ENCODE measurements around the gene MYRIP. TPM values are rescaled to one million over a fixed set of nuclear protein-coding genes. Genes with fewer than 3 reads are reported as not detected.
"Not testable (repeated sequence)": the region's sequence is repeated elsewhere in the genome, so short reads cannot be mapped to it uniquely, and the experiment has no call there.

Gene MYRIP
- total RNA-seq, 1 experiment from 2014 or later = 0.11 TPM

GRCh38 chr3:40079847-40080240 lies 270.4 kb downstream of the MYRIP start:
- no peak for DNase-seq (ENCODE audit: low read depth in 1 of 2, low spot score in 2 of 2)
- H3K27ac ChIP-seq = peak overlapping the region; percentile 12

GRCh38 chr3:40083066-40083465 lies 273.7 kb downstream of the MYRIP start:
- DNase-seq (ENCODE audit: low read depth in 1 of 2, low spot score in 2 of 2) = no peak
- Histone ChIP-seq H3K4me3 (no peak overlapping the region), H3K27ac (no peak overlapping the region), H3K9me3 (replicated peaks) (no peaks in the 10 kb centered on the region), H3K27me3 (replicated peaks) (no peaks in the 10 kb centered on the region), H3K4me1 (replicated peaks) (no peaks in the 10 kb centered on the region; the same call in 1 of the 2 replicates), H3K36me3 (no peaks in the 10 kb centered on the region)

More at GRCh38 chr3:40079847-40080240, 270.4 kb downstream of the MYRIP start:
- Histone ChIP-seq H3K4me1 (replicated peaks) (no peaks in the 10 kb centered on the region; the same call in 1 of the 2 replicates), H3K9me3 (replicated peaks) (no peaks in the 10 kb centered on the region), H3K4me3 (no peak overlapping the region), H3K27me3 (replicated peaks) (no peaks in the 10 kb centered on the region), H3K36me3 (no peaks in the 10 kb centered on the region)

GRCh38 chr3:40084424-40084823 lies 275.0 kb downstream of the MYRIP start:
- H3K4me3 ChIP-seq; H3K4me1 ChIP-seq (replicated peaks); H3K36me3 ChIP-seq; H3K9me3 ChIP-seq (replicated peaks); H3K27me3 ChIP-seq (replicated peaks); H3K27ac ChIP-seq; DNase-seq (ENCODE audit: low read depth in 1 of 2, low spot score in 2 of 2): not testable (repeated sequence)

- no peak overlapping the region for H3K27ac ChIP-seq
- H3K9me3 ChIP-seq (replicated peaks) = no peaks in the 10 kb centered on the region
- no peaks in the 10 kb centered on the region for H3K4me1 ChIP-seq (replicated peaks)
- no peak for DNase-seq (ENCODE audit: low read depth in 1 of 2, low spot score in 2 of 2)
- H3K4me3 ChIP-seq = no peak overlapping the region
- H3K36me3 ChIP-seq = no peaks in the 10 kb centered on the region
- H3K27me3 ChIP-seq (replicated peaks) = no peaks in the 10 kb centered on the region
Measured at GRCh38 chr3:40086890-40087883, 277.8 kb downstream of the MYRIP start.

GRCh38 chr3:40088527-40089170 lies 279.2 kb downstream of the MYRIP start:
- H3K36me3 ChIP-seq = no peaks in the 10 kb centered on the region
- no peak for DNase-seq (ENCODE audit: low read depth in 1 of 2, low spot score in 2 of 2)
- no peak overlapping the region for H3K4me3 ChIP-seq
- no peaks in the 10 kb centered on the region for H3K27me3 ChIP-seq (replicated peaks)
- H3K27ac ChIP-seq = no peak overlapping the region
- H3K9me3 ChIP-seq (replicated peaks) = no peaks in the 10 kb centered on the region
- H3K4me1 ChIP-seq (replicated peaks) = no peaks in the 10 kb centered on the region

GRCh38 chr3:40096661-40097111 lies 287.3 kb downstream of the MYRIP start:
- no peak for DNase-seq (ENCODE audit: low read depth in 1 of 2, low spot score in 2 of 2)
- Histone ChIP-seq H3K36me3 (no peaks in the 10 kb centered on the region), H3K27ac (no peak overlapping the region), H3K9me3 (replicated peaks) (no peaks in the 10 kb centered on the region), H3K4me1 (replicated peaks) (no peaks in the 10 kb centered on the region), H3K27me3 (replicated peaks) (no peaks in the 10 kb centered on the region), H3K4me3 (no peak overlapping the region)

GRCh38 chr3:40097131-40098117 lies 288.0 kb downstream of the MYRIP start:
- Histone ChIP-seq H3K27me3 (replicated peaks) (no peaks in the 10 kb centered on the region), H3K36me3 (no peaks in the 10 kb centered on the region), H3K27ac (no peak overlapping the region), H3K4me3 (no peak overlapping the region), H3K4me1 (replicated peaks) (no peaks in the 10 kb centered on the region), H3K9me3 (replicated peaks) (no peaks in the 10 kb centered on the region)
- no peak for DNase-seq (ENCODE audit: low read depth in 1 of 2, low spot score in 2 of 2)

GRCh38 chr3:40098261-40098759 lies 288.9 kb downstream of the MYRIP start:
- no peak overlapping the region for H3K4me3 ChIP-seq
- H3K27me3 ChIP-seq (replicated peaks) = no peaks in the 10 kb centered on the region
- no peak overlapping the region for H3K27ac ChIP-seq
- no peaks in the 10 kb centered on the region for H3K36me3 ChIP-seq
- H3K4me1 ChIP-seq (replicated peaks) = no peaks in the 10 kb centered on the region
- no peaks in the 10 kb centered on the region for H3K9me3 ChIP-seq (replicated peaks)
- no peak for DNase-seq (ENCODE audit: low read depth in 1 of 2, low spot score in 2 of 2)

- Histone ChIP-seq H3K36me3 (no peaks in the 10 kb centered on the region), H3K9me3 (replicated peaks) (no peaks in the 10 kb centered on the region), H3K4me3 (no peak overlapping the region), H3K4me1 (replicated peaks) (no peaks in the 10 kb centered on the region), H3K27me3 (replicated peaks) (no peaks in the 10 kb centered on the region), H3K27ac (no peak overlapping the region)
- no peak for DNase-seq (ENCODE audit: low read depth in 1 of 2, low spot score in 2 of 2)
Measured at GRCh38 chr3:40099871-40100270, 290.5 kb downstream of the MYRIP start.

- no peaks in the 10 kb centered on the region for H3K36me3 ChIP-seq
- DNase-seq (ENCODE audit: low read depth in 1 of 2, low spot score in 2 of 2) = no peak
- H3K4me1 ChIP-seq (replicated peaks) = no peaks in the 10 kb centered on the region
- H3K27me3 ChIP-seq (replicated peaks) = no peaks in the 10 kb centered on the region
- no peak overlapping the region for H3K27ac ChIP-seq
- no peaks in the 10 kb centered on the region for H3K9me3 ChIP-seq (replicated peaks)
- no peak overlapping the region for H3K4me3 ChIP-seq
Measured at GRCh38 chr3:40102182-40102581, 292.8 kb downstream of the MYRIP start.

GRCh38 chr3:40103829-40104228 lies 294.4 kb downstream of the MYRIP start:
- Histone ChIP-seq H3K27me3 (replicated peaks) (no peaks in the 10 kb centered on the region), H3K27ac (no peak overlapping the region), H3K36me3 (no peaks in the 10 kb centered on the region), H3K9me3 (replicated peaks) (no peaks in the 10 kb centered on the region), H3K4me1 (replicated peaks) (no peaks in the 10 kb centered on the region), H3K4me3 (no peak overlapping the region)
- no peak for DNase-seq (ENCODE audit: low read depth in 1 of 2, low spot score in 2 of 2)

- Histone ChIP-seq H3K4me1 (replicated peaks) (no peaks in the 10 kb centered on the region), H3K4me3 (no peak overlapping the region), H3K36me3 (no peaks in the 10 kb centered on the region), H3K27me3 (replicated peaks) (no peaks in the 10 kb centered on the region), H3K9me3 (replicated peaks) (no peaks in the 10 kb centered on the region), H3K27ac (no peak overlapping the region)
- DNase-seq (ENCODE audit: low read depth in 1 of 2, low spot score in 2 of 2) = no peak
Measured at GRCh38 chr3:40104441-40104840, 295.0 kb downstream of the MYRIP start.

GRCh38 chr3:40108643-40109042 lies 299.2 kb downstream of the MYRIP start:
- H3K9me3 ChIP-seq (replicated peaks) = no peaks in the 10 kb centered on the region
- no peak overlapping the region for H3K4me3 ChIP-seq
- H3K4me1 ChIP-seq (replicated peaks) = no peaks in the 10 kb centered on the region
- no peaks in the 10 kb centered on the region for H3K27me3 ChIP-seq (replicated peaks)
- no peak overlapping the region for H3K27ac ChIP-seq
- no peak for DNase-seq (ENCODE audit: low read depth in 1 of 2, low spot score in 2 of 2)
- H3K36me3 ChIP-seq = no peaks in the 10 kb centered on the region

All from SJSA1 (cell line).